ENCODE results near the gene BRF1.
"Not testable (repeated sequence)": the region's sequence is repeated elsewhere in the genome, so short reads cannot be mapped to it uniquely, and the experiment has no call there.

BRF1 gene

GRCh38 chr14:105332350-105332874, 31.6 kb upstream of the BRF1 start:
- no peak for DNase-seq

GRCh38 chr14:105331575-105332349, 31.0 kb upstream of the BRF1 start:
- DNase-seq, result no peak

DNA sequence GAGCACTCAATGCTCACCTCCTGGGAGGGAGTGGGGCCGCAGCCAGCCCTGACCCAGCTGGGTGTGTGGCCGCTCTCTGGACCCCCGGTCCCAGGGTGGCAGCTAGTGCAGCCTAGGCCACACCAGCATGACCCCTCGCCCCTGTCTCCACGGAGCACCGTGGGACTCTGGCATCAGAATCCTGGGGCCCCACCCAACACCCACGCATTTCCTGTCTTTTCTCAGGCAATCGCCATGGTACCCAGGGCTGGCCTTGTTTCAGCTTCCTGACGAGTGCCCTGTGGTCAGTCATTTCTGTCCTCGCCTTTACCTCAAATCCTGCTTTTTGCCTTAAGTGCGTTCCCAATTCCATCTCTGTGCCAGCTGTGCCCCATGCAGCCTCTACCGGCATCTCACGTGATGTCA, 29.7 kb upstream of the BRF1 start:
- DNase-seq, result no peak

- DNase-seq, result no peak
Observed at GRCh38 chr14:105329411-105330150, 28.8 kb upstream of the BRF1 start.

DNA sequence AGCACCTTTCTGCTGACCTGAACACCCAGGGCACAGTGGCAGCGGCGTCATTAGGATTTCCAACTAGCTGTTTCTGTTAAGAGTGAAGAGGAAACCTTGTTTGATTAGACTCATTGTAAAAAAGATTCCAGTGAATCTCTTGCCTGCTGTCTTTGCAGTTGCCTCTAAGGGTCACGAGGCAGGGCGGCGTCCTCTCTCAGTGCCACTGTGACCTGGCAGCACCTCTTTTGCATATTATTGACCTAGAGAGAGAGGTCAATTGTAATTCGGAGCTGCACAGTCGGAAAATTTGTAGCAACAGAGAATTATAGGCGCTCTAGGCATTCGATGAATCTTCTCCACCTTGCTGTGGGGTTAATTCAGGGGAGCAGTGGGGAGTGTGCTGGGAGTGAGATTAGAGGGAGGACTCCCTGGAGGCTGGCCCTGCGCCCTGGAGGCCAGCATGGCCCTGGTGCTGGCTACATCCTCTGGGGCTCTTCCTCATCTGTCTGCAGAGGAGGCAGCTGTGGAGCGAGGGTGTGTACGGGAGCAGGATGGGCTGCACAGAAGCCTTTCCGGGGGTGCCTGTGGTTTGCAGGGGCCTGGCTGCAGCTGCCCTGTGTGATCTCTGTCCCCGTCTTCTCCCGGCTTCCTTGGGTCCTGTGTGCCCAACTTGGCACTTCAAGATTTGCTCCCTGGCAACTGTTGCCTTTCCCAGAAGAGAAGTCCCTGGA, 28.0 kb upstream of the BRF1 start:
- DNase-seq, result no peak

GRCh38 chr14:105328070-105328677, 27.4 kb upstream of the BRF1 start:
- DNase-seq, result no peak

DNA sequence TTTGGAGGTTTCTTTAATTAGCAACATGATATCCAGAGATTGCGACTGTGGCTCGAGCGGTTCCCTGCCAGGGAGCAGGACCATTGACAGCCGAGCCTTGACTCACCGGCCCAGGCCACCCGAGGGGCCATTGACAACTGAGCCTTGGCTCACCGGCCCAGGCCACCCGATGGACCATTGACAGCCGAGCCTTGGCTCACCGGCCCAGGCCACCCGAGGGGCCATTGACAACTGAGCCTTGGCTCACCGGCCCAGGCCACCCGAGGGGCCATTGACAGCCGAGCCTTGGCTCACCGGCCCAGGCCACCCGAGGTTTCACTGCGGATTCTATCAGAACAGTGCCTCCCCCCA, 26.9 kb upstream of the BRF1 start:
- not testable (repeated sequence) for DNase-seq

DNA sequence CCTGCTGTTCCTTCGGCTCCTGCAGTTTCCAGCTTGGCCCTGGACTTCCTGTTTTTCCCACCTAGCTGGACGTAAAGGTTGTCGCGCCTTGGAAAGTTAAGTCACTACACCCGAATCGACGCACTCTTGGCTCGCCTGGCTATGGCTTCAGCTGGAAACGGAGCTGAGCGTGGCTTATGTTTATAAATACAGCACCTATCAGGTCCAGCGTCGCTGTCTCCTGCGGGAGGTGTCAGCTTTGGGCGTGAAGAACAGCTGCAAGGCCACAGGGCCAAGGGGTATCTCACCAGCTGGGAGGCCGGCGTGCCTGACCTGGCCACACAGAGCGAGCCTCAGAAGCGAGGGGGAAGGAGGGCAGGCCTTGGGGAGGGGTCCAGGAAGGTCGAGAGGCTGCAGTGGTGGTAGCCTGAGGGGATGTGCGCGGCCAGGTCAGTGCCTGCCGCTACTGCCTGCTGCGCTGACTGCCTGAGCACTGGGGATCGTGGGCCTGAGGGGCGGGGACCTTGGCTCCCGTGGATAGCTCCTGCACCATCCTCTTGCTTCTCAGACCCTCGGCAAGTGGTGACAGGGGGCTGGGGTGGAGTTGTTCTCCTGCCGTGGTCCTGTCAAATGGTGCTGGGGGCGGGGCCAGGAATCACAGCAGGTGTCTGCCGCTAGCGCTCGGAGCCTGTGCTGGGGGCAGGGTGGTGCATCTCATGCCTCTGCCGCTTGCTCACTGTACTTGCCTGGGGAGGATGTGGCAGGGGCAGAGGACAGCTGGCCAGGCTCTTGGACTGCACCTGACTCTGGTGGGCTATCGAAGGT, 26.3 kb upstream of the BRF1 start:
- DNase-seq, result no peak

DNA sequence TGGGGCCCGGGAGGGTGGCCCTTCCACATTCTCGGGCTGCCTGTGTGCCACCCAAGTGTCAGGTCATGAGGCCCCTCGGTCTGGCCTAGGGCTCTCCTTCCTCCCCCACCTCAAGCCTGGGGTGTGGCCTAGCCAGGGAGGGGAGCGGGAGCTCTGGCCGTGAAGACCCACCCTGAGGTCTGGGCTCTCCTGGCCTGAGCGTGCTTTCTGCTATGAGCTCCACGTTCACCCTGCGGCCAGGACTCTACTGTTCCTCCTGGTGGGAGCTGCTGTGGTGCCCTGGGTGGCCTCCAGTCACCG, 25.7 kb upstream of the BRF1 start:
- no peak for DNase-seq

DNA sequence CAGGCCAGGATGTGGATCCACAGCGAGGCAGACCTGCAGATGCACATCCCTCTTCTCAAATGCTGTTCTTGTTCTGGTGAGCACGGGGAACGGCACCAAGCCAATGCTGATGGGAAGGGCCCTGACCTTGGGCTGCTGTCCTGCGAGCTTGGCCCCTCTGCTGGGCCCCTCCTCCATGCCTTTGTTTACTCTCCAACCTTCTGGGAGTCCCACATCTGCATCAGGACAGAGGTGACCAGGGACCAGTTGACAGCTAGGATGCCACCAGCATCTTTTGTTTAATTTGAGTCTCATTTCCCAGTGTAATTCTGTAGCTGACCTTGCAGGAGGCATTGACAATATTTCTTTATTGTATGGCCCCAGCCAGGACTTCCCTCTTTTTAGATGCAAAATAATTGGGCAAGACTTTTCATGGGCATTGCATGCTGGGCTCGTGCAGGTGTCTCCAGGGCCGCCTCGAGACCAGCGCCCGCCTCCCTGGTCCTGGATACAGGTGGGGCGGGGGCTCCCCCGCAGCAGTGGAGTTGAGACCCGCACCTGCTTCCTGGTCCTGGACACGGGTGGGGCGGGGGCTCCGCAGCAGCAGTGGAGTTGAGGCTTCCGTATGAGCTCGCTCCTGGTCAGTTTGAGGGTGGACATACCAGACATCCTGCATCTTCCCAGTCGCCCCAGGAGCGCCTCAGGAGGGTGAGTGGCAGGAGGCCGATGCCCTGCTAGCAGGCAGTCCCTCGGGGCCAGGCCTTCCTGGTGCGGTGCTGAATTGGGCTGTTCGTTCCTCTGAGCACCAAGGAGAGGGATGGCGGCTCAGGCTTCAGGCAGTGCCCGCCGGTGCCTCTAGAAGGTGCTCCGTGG, 25.1 kb upstream of the BRF1 start:
- DNase-seq, result no peak

DNA sequence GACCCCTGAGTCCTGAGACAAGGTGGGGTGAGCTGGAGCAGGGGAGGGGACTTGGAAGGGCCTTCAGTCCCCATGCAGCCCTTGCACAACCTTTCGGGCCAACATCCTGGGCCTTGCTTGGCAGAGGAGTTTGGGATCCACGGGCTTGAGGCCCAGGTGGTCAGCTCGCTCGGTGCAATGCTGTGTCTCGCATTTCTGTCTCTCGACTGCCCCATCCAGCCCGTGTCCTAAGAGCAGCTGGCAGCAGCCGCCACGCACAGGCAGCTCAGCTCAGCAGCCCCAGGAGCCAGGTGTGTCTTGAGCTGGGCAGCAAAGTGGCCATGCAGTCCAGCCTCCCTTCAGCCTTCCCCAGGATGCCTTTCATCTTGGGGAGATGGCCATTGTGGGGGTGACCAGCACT, 24.5 kb upstream of the BRF1 start:
- DNase-seq, result no peak

- no peak for DNase-seq
Observed at GRCh38 chr14:105324871-105325270, 24.1 kb upstream of the BRF1 start.

DNA sequence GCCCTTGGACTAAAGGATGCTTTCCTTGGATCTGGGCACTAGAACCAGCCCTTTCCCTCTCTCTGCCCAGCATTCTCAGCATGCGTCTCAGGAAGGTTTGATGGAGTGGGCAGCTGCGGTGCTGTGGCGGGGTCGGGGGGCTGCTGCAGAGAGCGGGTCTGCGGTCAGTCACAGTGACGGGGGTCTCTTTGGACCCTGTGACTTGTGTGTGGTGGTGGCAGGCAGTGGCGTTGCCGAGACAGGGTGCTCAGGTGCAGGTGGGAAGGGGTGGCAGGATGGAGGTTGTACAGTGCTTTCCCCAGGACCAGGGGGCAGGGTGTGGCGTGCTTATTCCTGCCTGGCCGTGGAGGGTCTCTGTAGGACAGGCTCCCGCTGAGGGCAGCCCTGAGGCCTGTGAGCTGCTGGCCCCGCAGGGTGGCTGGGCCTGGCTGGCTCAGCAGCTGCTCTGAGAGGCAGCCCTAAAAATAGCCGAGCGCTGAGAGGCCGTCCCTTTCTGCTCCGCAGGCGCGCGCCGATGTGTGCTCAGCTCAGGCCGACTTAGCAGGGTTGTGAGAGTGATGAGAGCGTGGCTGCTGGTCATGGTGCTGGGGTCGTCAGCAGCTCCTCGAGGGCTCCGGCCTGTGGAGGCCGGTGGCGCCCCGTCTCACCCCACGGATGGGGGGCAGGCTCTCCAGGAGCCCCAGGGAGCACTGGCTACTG, 23.4 kb upstream of the BRF1 start:
- DNase-seq, result no peak

- DNase-seq, result no peak
Observed at GRCh38 chr14:105323663-105324062, 22.9 kb upstream of the BRF1 start.

DNA sequence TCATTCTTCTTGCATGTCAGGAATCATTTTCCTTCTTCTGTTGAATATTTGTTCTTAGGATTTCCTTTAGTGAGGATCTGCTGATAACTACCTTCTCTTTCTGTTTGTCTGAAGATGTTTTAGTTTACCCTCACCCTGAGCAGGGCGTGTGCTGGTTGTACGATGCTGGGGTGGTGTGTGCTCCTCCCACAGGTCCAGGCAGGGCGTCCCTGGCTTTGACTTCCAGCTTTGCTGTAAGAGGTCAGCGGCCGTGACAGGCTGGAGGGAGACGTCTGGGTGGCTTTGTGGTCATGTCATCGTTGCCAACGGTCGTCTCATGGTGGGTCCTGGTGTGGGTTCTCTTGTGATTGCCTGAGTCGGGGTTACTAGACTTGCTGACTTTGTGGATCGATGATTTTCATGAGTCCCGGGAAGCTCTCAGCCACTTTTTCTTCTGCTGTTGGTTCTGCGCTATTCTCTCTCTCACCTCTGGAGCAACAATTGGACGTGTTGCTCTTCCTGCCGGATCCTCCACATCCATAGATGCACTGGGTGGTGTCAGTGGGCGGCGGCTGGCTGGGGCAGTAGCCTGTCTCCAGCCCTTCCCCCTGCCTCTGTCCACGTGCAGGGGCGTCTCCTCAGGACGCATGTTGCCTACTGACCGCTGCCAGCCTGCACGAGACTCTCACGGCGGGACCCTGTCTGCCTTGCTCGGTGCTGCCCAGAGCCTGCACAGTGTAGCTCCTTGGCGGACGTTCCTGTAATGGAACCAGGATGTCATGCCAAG, 22.2 kb upstream of the BRF1 start:
- DNase-seq, result no peak

DNA sequence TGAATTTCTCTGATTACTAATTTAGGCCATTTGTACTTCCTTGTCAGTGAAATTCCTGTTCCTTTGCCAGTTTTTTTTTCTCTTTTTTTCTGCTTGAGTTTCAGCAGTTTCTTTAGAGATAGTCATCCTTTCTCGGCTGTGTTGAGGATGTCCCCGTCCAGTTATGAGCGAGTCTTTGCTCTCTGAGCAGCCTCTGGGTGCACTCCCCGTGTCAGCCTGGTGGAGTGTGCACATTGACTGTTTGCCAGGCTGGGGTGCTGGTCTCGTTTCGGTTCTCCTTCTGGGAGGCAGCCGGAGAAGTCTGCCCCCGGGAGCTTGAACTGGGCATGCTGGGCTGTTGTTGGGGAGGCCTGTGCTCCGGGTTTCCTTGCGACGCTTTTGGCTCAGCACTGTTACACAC, 16.7 kb upstream of the BRF1 start:
- DNase-seq, result no peak

DNA sequence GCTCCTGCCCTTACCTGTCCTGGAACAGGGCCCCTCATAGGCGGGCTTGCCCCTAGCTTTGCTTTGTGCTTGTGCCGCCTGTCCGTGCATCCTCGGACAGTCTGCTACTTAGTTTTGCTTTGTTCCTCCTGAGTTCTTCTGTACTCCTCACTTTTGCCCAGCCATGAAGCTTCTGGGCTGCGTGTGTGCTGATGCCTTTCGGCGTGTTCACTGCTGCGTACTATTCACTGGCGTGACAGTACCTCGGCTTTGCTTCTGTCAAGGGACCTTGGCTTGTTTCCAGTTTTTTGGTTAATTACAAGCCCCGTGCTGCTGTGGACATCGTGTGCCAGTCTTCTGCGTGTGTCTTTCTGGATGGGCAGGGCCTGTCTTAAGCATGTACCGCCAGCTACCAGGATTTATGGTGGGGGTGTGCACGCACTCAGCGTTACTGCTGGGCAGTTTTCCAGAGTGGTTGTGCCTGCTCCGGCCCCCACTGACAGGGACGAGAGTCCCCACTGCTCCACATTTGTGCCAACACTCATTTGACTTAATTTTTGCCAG, 16.2 kb upstream of the BRF1 start:
- no peak for DNase-seq

- DNase-seq, result no peak
Observed at GRCh38 chr14:105316577-105316941, 15.8 kb upstream of the BRF1 start.

GRCh38 chr14:105315941-105316576, 15.3 kb upstream of the BRF1 start:
- DNase-seq, result no peak

All from NCI-H2081 treated with DMSO at 0.1 percent for 48 hours (cell line).